HG02973 (cell line): ENCODE results near the gene DOCK3.
A peak's percentile ranks its signal among the peaks of the same experiment; 100 is the strongest.
"Not testable (repeated sequence)": the region's sequence is repeated elsewhere in the genome, so short reads cannot be mapped to it uniquely, and the experiment has no call there.

Experiments
- ATAC-seq: cut with Tn5 transposase; IDR thresholded peaks from one replicate; pipeline ENCODE4 v1.9.1; 2021; ENCODE audit warnings: moderate library complexity; ENCODE audit not compliant: unreplicated experiment

Gene DOCK3

DNA sequence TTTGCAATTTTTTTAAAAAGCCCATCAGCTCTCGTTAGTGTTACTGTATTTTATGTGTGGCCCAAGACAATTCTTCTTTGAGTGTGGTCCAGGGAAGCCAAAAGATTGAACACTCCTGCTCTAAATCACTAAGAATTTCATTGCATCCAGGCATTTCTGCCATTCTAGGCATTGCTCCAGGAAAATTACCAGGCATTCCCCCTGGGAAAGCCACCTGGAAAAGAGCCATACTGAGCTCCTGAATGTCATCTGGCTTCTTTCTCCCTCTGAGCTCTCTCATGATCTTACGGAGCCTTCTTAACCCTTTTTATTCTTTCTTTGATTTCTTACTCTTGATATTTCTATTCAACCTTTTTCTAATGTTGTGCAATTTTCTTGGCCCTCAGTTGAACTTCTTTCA lies 202.2 kb downstream of the DOCK3 start:
- no peak for ATAC-seq

DNA sequence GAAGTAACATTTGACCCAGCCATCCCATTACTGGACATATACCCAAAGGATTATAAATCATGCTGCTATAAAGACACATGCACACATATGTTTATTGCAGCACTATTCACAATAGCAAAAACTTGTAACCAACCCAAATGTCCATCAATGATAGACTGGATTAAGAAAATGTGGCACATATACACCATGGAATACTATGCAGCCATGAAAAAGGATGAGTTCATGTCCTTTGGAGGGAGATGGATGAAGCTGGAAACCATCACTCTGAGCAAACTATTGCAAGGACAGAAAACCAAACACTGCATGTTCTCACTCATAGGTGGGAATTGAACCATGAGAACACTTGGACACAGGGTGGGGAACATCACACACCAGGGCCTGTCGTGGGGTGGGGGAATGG lies 208.0 kb downstream of the DOCK3 start:
- not testable (repeated sequence) for ATAC-seq

DNA sequence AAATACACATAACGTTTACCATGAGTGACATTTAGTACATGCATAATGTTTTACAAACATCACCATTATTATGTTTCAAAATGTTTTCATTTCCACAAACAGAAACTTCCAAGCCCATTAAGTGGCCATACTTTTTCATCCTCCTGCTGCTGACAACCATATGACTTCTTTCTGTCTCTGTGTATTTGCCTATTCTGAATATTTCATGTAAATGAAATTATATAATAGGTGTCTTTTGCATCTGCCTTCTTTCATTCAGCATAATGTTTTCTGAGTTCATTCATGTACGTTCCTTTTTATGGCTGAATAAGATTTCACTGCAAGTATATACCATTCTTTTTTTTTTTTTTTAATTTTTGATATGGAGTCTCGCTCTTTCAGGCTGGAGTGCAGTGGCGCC lies 209.0 kb downstream of the DOCK3 start:
- no peak for ATAC-seq

DNA sequence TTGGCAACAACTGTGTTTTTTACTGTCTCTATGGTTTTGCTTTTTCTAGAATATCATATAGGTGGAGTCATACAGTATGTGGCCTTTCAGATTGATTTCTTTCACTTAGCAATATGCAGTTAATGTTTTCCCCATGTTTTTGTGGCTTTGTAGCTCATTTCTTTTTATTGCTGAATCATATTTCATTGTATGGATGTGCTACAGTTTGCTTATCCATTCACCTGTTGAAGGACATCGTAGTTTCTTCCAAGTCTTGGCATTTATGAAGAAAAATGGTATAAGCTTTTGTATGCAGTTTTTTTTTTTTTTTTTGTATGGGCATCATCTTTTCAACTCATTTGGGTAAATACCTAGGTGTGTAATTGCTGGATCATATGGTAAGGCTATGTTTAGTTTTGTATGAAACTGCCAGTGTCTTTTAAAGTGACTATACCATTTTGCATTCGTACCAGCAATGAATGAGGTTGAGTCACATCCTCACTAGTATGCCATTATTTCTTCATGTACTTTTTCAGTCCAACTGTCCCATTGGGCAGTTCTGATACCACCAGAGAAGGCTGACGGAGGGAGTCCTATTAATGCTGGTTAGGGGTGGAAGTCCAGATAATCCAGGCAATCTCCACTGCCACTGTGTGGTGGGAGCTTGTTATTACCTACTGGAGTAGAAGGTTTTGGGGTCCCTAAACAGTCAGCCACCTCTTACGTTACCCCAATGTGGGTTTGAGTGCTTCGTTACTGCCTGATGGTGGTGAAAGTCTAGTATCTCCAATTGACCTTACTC lies 210.5 kb downstream of the DOCK3 start:
- ATAC-seq = no peak

DNA sequence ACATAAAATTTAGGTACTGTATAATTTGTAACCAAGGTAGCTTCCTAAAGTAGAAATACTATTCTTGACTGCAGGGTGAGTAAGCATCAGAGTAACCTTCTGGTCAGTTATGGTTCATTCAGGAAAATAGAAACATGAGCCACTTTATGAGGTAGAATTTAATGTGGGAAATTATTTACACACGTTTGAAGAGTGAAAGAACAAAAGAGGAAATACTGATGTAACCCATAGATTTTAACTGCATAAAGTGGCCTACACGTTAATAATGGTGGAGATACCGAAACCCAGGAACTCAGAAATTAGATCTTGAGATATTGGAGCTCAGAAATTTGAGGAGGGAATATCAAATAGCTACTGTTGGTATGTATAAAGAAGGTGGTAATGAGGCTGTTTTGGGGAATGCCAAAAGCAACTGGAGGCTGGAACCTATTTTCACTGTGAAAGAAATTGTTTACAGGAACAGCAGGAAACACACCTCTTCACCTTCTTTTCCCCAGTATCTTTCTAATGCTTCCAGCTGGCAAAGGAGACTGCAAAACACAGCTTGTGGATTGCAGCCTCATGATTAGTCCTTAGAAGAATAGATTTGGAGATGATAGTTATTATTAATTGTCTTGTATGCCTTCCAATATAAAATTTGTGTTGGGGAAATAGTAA lies 216.1 kb downstream of the DOCK3 start:
- no peak for ATAC-seq

DNA sequence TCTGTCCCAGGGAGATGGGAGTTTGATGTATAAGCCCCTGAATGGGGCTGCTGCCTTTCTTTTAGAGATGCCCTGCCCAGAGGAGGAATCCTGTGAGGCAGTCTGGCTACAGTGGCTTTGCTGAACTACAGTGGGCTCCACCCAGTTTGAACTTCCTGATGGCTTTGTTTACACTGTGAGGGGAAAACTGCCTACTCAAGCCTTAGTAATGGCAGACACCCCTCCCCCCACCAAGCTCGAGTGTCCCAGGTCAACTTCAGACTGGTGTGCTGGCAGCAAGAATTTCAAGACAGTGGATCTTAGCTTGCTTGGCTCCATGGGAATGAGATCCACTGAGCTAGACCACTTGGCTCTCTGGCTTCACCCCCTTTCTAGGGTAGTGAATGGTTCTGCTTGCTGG lies 226.4 kb downstream of the DOCK3 start:
- ATAC-seq = not testable (repeated sequence)

DNA sequence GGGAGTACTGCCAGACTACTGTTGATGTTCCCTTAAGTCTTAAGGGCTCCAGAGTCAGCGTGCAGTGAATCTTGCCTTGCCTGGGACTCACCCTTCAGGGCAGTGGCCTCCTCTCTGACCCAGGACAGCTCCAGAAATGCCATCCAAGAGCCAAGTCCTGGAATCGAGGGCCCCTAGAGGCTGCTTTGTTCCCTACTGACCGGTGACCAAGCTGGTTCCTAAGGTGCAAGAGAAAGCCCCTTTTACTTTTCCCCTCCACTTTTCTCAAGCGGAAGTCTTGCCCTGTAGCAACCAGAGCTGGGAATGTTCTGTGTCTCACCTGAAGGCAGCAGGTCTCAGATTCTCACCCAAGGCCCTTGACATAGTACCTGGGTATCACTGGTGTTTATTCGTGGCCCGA lies 238.0 kb downstream of the DOCK3 start:
- no peak for ATAC-seq

DNA sequence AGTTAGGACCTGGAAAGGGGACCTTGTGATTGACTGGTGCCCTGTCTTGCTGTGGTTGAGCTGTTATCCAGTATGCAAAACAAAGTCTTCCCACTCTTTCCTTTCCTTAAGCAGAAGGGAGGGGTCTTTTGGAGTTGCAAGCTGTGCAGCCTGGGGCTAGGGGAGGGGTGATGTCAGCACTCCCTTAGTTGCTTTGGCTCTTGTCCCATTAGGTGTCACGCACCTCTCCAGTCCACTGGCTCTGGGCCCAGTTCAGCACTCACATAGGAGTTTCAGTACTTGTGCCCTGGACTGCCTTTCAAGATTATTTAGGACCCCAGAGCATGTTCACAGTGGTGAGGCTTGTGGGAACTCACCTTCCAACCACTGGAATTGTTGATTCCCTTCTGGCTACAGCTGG lies 238.5 kb downstream of the DOCK3 start:
- ATAC-seq = no peak

DNA sequence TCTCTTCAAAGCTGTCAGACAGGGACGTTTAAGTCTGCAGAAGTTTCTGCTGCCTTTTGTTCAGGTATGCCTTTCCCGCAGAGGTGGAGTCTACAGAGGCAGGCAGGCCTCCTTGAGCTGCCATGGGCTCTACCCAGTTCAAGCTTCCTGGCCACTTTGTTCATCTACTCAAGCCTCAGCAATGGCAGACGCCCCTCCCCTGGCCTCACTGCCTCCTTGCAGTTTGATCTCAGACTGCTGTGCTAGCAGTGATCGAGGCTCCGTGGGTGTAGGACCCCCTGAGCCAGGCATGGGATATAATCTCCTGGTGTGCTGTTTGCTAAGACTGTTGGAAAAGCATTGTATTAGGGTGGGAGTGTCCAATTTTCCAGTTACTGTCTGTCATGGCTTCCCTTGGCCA lies 247.3 kb downstream of the DOCK3 start:
- ATAC-seq = not testable (repeated sequence)

DNA sequence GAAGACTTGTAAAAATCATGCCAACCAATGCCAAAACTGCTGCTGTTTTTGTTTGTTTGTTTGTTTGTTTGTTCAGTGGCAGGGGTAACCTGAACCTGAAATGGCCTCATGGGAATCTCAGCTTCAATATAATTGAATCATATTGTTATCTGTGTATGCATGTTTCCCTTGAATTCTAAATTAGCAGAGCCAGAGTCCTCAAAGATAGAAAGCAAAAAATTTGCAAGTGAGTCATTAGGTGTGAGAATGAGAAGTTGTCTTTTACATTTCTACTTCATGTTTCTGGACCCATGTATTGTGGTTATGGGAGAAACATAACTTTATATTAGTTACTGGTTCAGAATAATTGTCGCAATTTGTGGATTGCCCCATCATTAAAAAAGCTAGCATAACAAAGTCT lies 249.2 kb downstream of the DOCK3 start:
- ATAC-seq = no peak

DNA sequence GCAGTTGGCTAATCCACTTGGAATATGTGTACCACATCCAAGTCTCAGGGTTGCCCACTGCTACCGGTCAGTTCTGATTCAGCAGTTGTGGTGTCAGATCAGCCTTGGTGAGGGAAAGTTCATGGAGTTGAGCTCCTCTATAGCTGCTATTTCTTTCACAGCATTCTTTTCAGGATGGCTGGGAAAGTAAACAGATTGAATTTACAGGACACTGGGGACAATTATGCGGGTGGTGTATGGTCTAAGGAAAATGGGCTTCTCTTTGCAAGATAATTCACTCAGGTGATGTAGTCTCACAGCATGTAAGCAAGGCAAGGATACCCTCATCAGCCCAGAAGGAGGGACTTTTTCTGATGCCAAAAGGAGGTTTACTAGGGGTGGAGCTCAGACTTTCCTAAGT lies 249.9 kb downstream of the DOCK3 start:
- no peak for ATAC-seq

DNA sequence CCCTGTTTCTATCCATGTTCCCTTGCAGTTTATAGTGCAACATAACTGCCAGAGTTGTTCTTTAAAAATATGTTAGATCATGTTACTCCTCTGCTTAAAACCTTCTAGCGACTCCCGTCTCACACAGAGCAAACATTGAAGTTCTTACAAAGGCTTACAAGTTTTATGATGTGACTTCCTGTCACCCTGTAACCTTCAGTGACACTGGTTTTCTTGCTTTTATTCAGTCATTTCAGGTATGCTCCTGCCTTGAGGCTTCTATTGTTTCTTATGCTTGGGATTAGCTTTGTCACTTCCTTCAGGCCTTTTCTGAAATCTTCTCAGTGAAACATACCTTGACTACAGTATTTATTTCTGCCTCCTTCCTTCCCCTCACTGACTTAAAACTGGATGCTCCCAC lies 252.1 kb downstream of the DOCK3 start:
- no peak for ATAC-seq

DNA sequence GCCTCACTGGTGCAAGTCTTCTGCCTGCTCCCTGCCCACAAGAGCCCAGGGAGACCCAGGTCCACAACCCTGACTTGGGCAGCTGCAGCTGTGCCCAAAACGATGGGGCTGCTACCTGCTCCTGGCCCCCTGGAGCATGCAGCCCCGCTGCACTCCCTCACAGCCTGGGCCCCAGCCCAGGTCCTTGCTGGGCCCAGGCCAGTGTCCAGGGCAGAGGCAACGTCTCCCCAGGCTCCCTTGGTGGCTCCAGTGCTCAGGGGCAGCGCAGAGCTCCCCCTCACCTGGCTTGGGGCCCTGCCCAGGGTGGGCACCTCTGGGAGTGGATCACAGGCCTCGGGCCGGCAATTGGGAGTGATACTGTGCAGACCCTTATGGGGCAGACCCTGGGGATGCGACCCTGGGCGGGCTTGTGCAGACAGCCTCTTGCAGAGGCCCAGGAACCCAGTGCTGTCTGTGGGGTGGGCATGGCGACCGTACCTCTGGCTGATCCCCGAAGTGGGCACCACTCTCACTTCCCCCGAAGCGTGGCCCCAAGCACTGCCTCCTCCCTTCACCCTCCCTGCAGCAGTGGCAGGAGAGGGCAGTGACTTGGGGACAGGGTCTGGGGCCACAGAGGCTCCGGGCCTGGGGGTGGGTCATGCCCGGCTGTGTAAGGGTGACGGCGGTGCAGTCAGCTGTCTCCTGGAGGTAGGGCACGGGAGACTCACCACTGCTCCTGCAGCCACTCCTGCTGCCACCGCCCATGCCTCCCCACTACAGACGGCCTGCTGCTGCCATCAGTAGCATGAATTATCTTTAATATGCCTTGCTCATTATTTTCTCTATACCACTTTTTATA lies 255.9 kb downstream of the DOCK3 start:
- ATAC-seq = no peak

DNA sequence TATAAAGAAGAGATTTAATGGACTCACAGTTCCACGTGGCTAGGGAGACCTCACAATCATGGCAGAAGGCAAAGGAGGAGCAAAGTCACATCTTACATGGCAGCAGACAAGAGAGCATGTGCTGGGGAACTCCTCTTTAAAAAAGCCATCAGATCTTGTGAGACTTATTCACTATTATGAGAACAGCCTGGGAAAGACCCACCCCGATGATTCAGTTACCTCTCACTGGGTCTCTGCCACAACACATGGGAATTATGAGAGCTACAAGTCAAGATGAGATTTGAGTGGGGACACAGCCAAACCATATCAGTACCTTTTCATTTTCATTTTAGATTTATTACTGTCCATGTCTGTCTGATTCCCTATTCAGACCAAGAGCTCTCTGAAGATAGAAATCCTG lies 258.2 kb downstream of the DOCK3 start:
- ATAC-seq = not testable (repeated sequence)

DNA sequence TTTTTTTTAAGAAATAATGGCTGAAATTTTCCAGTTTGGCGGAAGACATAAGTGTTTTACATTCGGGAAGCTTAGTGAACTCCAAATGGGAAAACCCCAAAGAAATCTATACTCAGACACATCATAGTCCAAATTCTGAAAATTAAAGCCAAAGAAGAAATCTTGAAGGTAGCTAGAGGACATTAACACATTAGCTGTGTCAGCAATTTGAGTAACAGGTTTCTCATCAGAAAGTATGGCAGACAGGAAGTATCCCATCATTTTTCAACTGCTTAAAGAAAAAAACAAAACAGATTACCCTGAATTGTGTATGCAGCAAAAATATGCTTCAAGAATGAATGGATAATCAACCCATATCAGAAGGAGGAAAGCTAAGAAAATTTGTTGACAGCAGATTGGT lies 261.7 kb downstream of the DOCK3 start:
- no peak for ATAC-seq

DNA sequence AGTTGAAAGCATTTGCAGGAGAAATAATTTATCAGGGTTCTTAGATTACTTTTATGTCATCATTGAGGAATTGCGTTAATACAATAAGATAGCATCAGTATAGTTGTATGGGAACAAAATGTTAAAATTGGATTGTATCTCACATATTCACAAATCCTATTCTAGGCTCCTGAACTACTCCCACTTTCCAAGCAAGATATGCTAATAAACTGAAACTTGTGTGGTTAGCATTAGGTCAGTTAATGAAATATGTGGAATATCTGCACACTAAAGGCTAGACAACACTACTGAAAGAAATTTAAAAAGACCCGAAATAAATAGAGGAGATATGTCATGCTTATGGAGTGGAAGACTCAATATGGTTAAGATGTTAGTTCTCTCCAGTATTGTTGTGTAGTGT lies 272.7 kb downstream of the DOCK3 start:
- no peak for ATAC-seq

DNA sequence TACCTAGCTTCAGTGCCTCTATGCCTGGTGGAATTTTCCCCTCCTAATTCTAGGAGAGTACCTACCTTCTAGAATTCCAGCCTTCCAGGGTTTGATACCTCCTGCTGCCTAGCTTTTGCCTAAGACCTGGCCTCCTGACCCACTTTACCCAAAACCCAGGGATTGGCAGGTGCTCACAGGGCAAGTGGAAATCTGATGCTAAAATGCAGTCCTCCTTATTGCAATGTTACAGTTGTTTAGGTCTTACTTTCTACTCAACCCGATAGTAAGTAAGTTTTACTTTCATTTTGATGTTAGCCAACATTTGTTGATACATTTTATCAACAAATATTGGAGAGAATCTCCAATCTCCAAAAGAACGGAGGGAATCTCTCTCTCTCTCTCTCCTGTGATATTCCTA lies 275.9 kb downstream of the DOCK3 start:
- no peak for ATAC-seq

DNA sequence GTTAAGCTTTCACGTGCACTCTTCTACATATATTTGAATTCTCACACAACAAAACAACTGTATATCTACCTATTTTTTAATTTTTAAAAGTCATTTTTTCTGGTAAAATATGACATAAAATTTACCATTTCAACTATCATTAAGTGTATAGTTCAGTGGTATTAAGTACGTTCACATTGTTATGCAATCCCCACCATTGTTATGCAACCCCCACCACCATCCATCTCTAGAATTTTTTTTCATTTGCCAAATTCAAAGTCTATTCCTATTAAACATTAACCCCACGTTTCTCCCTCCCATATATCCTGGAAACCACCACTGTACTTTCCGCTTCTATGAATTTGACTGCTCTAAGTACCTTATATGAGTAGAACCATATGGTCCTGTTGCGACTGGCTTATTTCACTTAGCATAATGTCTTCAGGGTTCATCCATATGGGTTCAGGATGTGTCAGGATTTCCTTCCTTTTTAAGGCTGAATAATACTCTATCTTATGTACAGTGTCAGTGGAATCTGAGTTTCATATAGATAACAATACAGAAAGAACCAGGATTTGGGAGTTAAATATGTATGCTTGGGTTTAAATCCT lies 279.2 kb downstream of the DOCK3 start:
- no peak for ATAC-seq

DNA sequence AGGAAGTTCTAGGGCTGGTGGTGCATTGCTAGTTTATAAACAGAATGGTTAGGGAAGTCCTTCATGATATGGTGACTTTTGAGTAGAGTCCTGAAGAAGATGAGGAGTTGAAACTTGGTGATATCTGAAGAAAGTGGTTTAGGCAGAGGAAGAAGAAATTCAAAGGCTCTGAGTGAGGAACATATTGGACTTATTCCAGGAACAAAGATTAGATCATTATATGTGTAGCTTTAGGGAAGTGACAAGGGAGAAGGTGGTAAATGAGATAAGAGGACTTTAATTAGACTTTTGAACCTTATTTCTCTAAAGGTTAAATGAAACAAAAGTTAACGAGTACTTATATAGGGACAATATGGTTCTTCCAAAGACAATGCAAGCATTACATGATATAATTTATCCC lies 286.7 kb downstream of the DOCK3 start:
- no peak for ATAC-seq

DNA sequence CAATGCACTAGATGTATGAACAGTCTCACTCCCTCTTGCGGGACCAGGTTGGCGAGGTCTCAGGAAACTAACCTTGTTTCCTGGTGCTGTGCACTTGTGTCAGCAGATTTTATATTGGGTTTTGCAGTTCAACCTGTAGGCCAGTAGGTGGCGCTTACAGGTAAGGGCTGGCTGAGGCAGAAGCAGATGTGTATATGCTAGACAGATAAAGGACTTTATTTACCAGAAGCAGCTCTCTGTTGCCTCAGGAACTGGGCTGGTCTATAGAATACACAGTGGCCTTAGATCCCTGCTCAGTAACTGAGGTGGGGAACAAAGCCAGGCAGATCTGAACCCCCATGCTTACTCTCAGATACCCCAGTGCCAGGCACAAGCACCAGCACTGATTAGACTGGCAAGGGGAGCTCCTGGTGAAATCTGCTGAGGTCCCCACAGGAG lies 296.8 kb downstream of the DOCK3 start:
- peak; percentile 70 for ATAC-seq

DNA sequence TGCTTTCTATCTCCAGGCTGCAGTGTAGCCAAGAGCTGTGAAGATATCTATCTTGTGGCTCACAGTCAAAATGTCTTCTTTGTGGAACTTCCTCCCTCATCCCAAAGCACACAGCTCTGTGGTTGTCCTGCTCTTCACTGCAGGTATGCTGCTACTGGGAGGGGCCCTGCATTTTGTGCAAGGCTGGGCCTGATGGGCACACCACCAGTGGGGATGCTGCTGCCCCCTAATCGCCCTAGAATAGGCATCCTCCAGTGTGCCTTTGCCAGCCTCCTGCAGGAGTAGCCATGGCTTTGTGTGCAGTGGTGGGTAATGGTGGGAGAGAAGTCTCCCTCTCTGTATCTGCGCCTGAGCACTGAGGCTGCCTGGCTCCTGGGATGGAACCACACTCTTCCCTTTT lies 297.3 kb downstream of the DOCK3 start:
- ATAC-seq = no peak
